Measurements from ENCODE around the gene PNLIPRP2.

- TF ChIP-seq CTCF (IDR thresholded peaks at IDR 0.05) (no peak), POLR2A (IDR thresholded peaks at IDR 0.05) (no peak), EP300 (IDR thresholded peaks at IDR 0.05) (no peak), POLR2AphosphoS5 (IDR thresholded peaks at IDR 0.05) (no peak)
Measured at GRCh38 chr10:116648903-116649302, 28.1 kb downstream of the PNLIPRP2 start.

Measured in gastroesophageal sphincter (tissue), 3 donors.